Measurements from ENCODE around the gene TXNDC9. TPM values are rescaled to one million over a fixed set of nuclear protein-coding genes. Genes with fewer than 3 reads are reported as not detected.
"Not testable (repeated sequence)": the region's sequence is repeated elsewhere in the genome, so short reads cannot be mapped to it uniquely, and the experiment has no call there.

TXNDC9 gene
- total RNA-seq, 3 donors from 2014 or later = 34.3 to 36.3 (median 35.6) TPM

DNA sequence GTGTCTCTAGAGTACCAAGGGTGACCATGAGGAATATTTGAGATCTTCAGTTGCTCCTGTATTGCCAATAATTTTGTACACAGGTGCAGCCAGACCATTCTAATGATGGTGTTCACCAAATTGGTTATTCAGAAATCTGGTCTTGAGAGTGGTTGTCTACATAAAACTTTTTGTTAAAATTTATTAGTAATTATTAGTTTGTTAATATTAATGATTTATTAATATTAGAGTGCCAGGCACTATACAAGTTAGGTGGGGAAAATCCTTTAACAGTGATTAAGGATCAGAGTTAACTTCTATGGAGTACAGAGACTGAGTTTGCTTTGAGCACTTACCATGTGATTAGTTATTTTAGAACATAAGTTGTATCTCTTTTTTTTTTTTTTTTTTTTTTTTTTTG lies 10.1 kb upstream of the TXNDC9 start:
- no peak overlapping the region for H3K4me3 Mint-ChIP-seq
- peaks cover 12% of the 10 kb centered on the region for H3K36me3 Mint-ChIP-seq (ENCODE audit: insufficient read depth)
- no peaks in the 10 kb centered on the region for H3K9me3 Mint-ChIP-seq
- no peak for ATAC-seq
- H3K27me3 Mint-ChIP-seq (ENCODE audit: low read depth) = no peaks in the 10 kb centered on the region
- H3K4me1 Mint-ChIP-seq (ENCODE audit: low read depth) = peaks cover 62% of the 10 kb centered on the region
- DNase-seq = no peak

DNA sequence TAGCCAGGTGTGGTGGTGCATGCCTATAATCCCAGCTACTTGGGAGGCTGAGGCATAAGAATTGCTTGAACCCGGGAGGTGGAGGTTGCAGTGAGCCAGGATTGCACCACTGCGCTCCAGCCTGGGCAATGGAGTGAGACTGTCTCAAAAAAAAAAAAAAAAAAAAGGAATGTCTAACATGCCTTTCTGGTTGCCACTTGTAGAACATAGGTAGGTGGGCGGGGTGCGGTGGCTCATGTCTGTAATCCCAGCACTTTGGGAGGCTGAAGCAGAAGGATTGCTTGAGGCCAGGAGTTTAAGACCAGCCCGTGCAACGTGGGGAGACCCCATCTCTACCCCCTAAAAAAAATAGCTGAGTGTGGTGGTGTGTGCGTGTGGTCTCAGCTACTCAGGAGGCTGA lies 9.3 kb upstream of the TXNDC9 start:
- H3K27me3 Mint-ChIP-seq (ENCODE audit: low read depth); DNase-seq; H3K4me3 Mint-ChIP-seq; H3K9me3 Mint-ChIP-seq; ATAC-seq: not testable (repeated sequence)
- Mint-ChIP-seq H3K36me3 (ENCODE audit: insufficient read depth) (peaks cover 12% of the 10 kb centered on the region), H3K4me1 (ENCODE audit: low read depth) (peaks cover 62% of the 10 kb centered on the region)

GRCh38 chr2:99342536-99342935 lies 6.4 kb upstream of the TXNDC9 start:
- Mint-ChIP-seq H3K9me3 (no peaks in the 10 kb centered on the region), H3K27me3 (ENCODE audit: low read depth) (no peaks in the 10 kb centered on the region), H3K4me1 (ENCODE audit: low read depth) (peaks cover 51% of the 10 kb centered on the region)

GRCh38 chr2:99340669-99341236 lies 4.6 kb upstream of the TXNDC9 start:
- DNase-seq = no peak
- no peaks in the 10 kb centered on the region for H3K9me3 Mint-ChIP-seq
- no peaks in the 10 kb centered on the region for H3K27me3 Mint-ChIP-seq (ENCODE audit: low read depth)
- ATAC-seq = no peak
- H3K36me3 Mint-ChIP-seq (ENCODE audit: insufficient read depth) = peaks cover 2% of the 10 kb centered on the region
- peaks cover 44% of the 10 kb centered on the region for H3K4me1 Mint-ChIP-seq (ENCODE audit: low read depth)
- no peak overlapping the region for H3K4me3 Mint-ChIP-seq

More at GRCh38 chr2:99342536-99342935, 6.4 kb upstream of the TXNDC9 start:
- no peak for ATAC-seq
- no peak for DNase-seq
- Mint-ChIP-seq H3K4me3 (no peak overlapping the region), H3K36me3 (ENCODE audit: insufficient read depth) (peaks cover 8% of the 10 kb centered on the region)

- DNase-seq = no peak
- Mint-ChIP-seq H3K36me3 (ENCODE audit: insufficient read depth) (peaks cover 3% of the 10 kb centered on the region), H3K4me1 (ENCODE audit: low read depth) (peaks cover 58% of the 10 kb centered on the region), H3K9me3 (no peaks in the 10 kb centered on the region), H3K27me3 (ENCODE audit: low read depth) (no peaks in the 10 kb centered on the region), H3K4me3 (no peak overlapping the region)
- no peak for ATAC-seq
Observed at GRCh38 chr2:99338029-99338585, 2.0 kb upstream of the TXNDC9 start.

DNA sequence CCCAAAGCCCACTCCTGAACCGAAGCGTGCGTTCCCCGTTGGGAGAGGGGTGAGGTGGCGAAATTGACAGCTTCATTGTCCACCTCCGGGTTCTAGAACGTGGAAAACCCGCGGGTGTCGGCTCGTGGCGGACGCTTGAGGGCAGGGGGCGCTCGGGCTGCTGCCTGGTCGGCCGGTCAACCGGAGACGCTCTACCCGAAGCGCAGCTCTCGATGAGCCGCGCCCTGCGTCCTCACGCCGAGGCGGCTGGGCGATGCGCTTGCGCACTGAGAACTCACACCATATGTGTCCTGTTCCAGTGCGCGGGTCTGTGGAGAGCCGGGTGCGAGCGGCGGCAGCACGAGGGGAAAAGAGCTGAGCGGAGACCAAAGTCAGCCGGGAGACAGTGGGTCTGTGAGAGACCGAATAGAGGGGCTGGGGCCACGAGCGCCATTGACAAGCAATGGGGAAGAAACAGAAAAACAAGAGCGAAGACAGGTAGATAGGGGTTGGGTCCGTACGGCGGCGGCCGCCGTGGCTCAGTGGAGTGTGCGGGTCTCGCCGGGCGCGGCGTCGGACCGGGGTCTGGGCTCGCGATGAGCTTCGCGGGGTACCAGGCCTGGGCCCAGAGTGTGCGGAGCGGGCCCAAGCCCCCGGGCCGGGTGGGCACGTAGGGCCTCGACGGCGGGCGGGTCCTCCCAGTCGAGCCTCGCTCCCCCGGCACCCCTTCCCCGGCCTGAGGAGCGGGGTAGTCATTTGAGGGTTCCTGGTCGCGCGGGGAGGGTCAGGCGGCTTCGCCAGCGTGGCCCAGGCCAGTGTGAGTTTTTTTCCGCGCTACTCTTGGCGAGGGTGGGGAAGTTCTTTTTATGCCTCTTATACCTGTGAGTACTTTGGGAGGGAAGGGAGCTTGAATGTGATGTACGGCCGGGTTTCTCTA lies 1.2 kb upstream of the TXNDC9 start, which contains the start of gene EIF5B:
EIF5B (plus strand) TSS at position 277 of the 916 bp plus-strand sequence; CDS start at position 443, 166 bp downstream.
- peaks cover 58% of the 10 kb centered on the region for H3K4me1 Mint-ChIP-seq (ENCODE audit: low read depth)
- H3K4me3 Mint-ChIP-seq = no peak within 1 kb of the TSS
- H3K27me3 Mint-ChIP-seq (ENCODE audit: low read depth) = no peaks in the 10 kb centered on the region
- ATAC-seq (peak; percentile 80 to 81), DNase-seq (peak; percentile 90)
- no peaks in the 10 kb centered on the region for H3K9me3 Mint-ChIP-seq
- H3K36me3 Mint-ChIP-seq (ENCODE audit: insufficient read depth) = peaks cover 9% of the 10 kb centered on the region

DNA sequence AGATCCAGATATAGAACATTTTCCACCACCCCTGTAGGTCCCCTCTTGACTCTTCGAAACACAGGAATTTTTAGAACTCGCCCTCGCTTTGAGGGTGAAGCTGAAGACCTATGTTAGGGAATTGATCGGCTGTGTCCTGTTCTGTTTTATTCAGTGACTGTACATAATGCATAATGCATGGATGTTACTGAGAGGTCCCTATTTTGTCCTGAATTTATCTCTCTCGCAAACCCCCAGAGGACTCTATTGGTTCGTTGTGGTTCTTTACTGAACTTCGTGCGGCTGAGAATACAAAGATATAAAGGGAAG lies 625 bp upstream of the TXNDC9 start:
- peak; percentile 1 to 5 for ATAC-seq
- no peak for DNase-seq
- Mint-ChIP-seq H3K4me3 (no peak overlapping the region), H3K27me3 (ENCODE audit: low read depth) (no peaks in the 10 kb centered on the region), H3K36me3 (ENCODE audit: insufficient read depth) (peaks cover 14% of the 10 kb centered on the region), H3K4me1 (ENCODE audit: low read depth) (peaks cover 54% of the 10 kb centered on the region), H3K9me3 (no peaks in the 10 kb centered on the region)

GRCh38 chr2:99325384-99325783 lies 10.7 kb downstream of the TXNDC9 start:
- ATAC-seq = no peak
- H3K36me3 Mint-ChIP-seq (ENCODE audit: insufficient read depth) = peaks cover 43% of the 10 kb centered on the region
- no peaks in the 10 kb centered on the region for H3K9me3 Mint-ChIP-seq
- H3K4me1 Mint-ChIP-seq (ENCODE audit: low read depth) = peaks cover 4% of the 10 kb centered on the region
- H3K4me3 Mint-ChIP-seq = no peak overlapping the region
- H3K27me3 Mint-ChIP-seq (ENCODE audit: low read depth) = no peaks in the 10 kb centered on the region
- DNase-seq = no peak

GRCh38 chr2:99317873-99318200 lies 18.3 kb downstream of the TXNDC9 start:
- not testable (repeated sequence) for ATAC-seq; DNase-seq; H3K4me3 Mint-ChIP-seq; H3K4me1 Mint-ChIP-seq (ENCODE audit: low read depth); H3K9me3 Mint-ChIP-seq; H3K27me3 Mint-ChIP-seq (ENCODE audit: low read depth)
- H3K36me3 Mint-ChIP-seq (ENCODE audit: insufficient read depth) = peaks cover 41% of the 10 kb centered on the region

DNA sequence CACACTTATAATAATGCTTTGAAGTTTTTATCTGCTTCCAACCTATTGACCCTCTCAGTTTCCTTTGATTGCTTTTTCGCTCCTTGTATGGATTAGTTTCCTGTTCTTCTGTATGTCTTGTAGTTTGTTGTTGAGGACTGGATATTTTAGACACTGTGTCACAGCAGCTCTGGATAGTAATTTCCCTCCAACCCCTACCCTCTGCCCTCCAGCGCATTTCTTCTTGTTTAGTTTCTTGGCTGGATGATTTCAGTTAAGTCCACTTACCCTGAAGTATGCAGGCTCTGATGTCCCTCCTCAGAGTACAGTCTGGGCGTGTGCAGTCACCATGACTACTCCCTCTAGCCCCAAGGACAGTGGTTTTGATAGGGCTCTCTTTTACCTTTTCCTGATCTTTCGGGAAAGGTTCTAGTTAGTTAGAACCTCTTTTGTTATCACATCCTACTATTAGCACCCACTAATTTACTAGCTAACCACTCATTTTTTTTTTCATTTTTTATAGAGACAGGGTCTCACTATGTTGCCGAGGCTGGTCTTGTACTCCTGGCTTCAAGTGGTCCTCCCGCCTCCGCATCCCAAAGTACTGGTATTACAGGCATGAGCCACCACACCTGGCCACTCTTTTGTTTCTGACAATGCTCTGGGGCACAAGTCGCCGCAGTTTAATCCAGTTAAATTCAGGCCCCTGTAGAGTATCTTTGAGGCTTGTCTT lies 18.8 kb downstream of the TXNDC9 start:
- ATAC-seq (no peak), DNase-seq (no peak)
- peaks cover 6% of the 10 kb centered on the region for H3K9me3 Mint-ChIP-seq
- peaks cover 41% of the 10 kb centered on the region for H3K36me3 Mint-ChIP-seq (ENCODE audit: insufficient read depth)
- H3K4me1 Mint-ChIP-seq (ENCODE audit: low read depth) = no peaks in the 10 kb centered on the region
- no peak overlapping the region for H3K4me3 Mint-ChIP-seq
- H3K27me3 Mint-ChIP-seq (ENCODE audit: low read depth) = no peaks in the 10 kb centered on the region

- not testable (repeated sequence) for H3K9me3 Mint-ChIP-seq; H3K4me3 Mint-ChIP-seq; H3K4me1 Mint-ChIP-seq (ENCODE audit: low read depth); DNase-seq; ATAC-seq; H3K27me3 Mint-ChIP-seq (ENCODE audit: low read depth)
- peaks cover 32% of the 10 kb centered on the region for H3K36me3 Mint-ChIP-seq (ENCODE audit: insufficient read depth)
Observed at GRCh38 chr2:99301097-99301496, 35.0 kb downstream of the TXNDC9 start, which contains the start of gene LYG1. Gene LYG1, minus strand, starts transcription at chr2:99301197. Its CDS starts 5,527 bp downstream, at chr2:99295670.

DNA sequence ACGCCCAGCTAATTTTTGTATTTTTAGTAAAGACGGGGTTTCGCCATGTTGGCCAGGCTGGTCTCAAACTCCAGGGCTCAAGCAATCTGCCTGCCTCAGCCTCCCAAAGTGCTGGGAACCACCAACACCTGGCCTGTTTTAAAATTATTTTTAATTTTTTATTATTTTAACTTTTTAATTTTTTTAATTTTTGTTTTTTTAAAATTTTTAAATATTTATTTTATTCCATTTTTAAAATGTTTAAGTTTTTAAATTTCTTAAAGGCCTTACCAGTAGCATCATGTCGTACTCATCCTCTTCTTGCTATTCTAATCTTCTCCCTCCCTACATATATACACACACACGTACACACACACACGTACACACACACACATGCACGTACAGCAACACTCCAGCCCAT lies 36.6 kb downstream of the TXNDC9 start:
- no peaks in the 10 kb centered on the region for H3K27me3 Mint-ChIP-seq (ENCODE audit: low read depth)
- H3K9me3 Mint-ChIP-seq = peaks cover 6% of the 10 kb centered on the region
- no peak for DNase-seq
- H3K36me3 Mint-ChIP-seq (ENCODE audit: insufficient read depth) = peaks cover 33% of the 10 kb centered on the region
- no peak for ATAC-seq
- H3K4me3 Mint-ChIP-seq = no peak overlapping the region
- H3K4me1 Mint-ChIP-seq (ENCODE audit: low read depth) = no peaks in the 10 kb centered on the region

GRCh38 chr2:99297994-99298393 lies 38.1 kb downstream of the TXNDC9 start:
- Mint-ChIP-seq H3K9me3 (peaks cover 6% of the 10 kb centered on the region), H3K4me3 (no peak overlapping the region), H3K4me1 (ENCODE audit: low read depth) (no peaks in the 10 kb centered on the region), H3K36me3 (ENCODE audit: insufficient read depth) (peaks cover 25% of the 10 kb centered on the region), H3K27me3 (ENCODE audit: low read depth) (no peaks in the 10 kb centered on the region)
- no peak for DNase-seq
- no peak for ATAC-seq

GRCh38 chr2:99285526-99285925 lies 50.6 kb downstream of the TXNDC9 start:
- peaks cover 14% of the 10 kb centered on the region for H3K36me3 Mint-ChIP-seq (ENCODE audit: insufficient read depth)
- no peak overlapping the region for H3K4me3 Mint-ChIP-seq
- no peak for ATAC-seq
- DNase-seq = no peak
- no peaks in the 10 kb centered on the region for H3K27me3 Mint-ChIP-seq (ENCODE audit: low read depth)
- no peaks in the 10 kb centered on the region for H3K4me1 Mint-ChIP-seq (ENCODE audit: low read depth)
- peaks cover under 1% of the 10 kb centered on the region for H3K9me3 Mint-ChIP-seq

Measured in activated T-cell treated with anti-CD3 and anti-CD28 coated beads, Interleukin-2, amount 50 U/mL, for 4 hours (primary cell).